Fibroblast of the aortic adventitia (primary cell): ENCODE data around the gene SLC29A3. TPM values are rescaled to one million over a fixed set of nuclear protein-coding genes. Genes with fewer than 3 reads are reported as not detected.

ENCODE experiments used
- DNase-seq: peaks from one replicate; pipeline ENCODE4 v3.0.0-alpha.2; 2010; ENCODE audit warnings: low read depth
- H3K4me3 ChIP-seq: 2 replicates; pipeline ENCODE4 v1.5.1; 2011; ENCODE audit warnings: low read depth, mild to moderate bottlenecking, control low read depth, low read length, moderate library complexity
- total RNA-seq: library from RNA; depleted of rRNA; stranded (reverse); fragments of >200 nt; gene quantifications from 2 replicates; pipeline ENCODE4 v1.2.3, GENCODE V29; 2012; ENCODE audit warnings: low replicate concordance
- TF ChIP-seq, protein P1 (sequence below): IDR thresholded peaks from 2 replicates; pipeline ENCODE4 v1.5.1; 2011; ENCODE audit warnings: mild to moderate bottlenecking, low read length, control low read depth, inconsistent platforms; ENCODE audit not compliant: insufficient read depth

Gene SLC29A3
- total RNA-seq, 1 donor: 1.2 TPM

DNA sequence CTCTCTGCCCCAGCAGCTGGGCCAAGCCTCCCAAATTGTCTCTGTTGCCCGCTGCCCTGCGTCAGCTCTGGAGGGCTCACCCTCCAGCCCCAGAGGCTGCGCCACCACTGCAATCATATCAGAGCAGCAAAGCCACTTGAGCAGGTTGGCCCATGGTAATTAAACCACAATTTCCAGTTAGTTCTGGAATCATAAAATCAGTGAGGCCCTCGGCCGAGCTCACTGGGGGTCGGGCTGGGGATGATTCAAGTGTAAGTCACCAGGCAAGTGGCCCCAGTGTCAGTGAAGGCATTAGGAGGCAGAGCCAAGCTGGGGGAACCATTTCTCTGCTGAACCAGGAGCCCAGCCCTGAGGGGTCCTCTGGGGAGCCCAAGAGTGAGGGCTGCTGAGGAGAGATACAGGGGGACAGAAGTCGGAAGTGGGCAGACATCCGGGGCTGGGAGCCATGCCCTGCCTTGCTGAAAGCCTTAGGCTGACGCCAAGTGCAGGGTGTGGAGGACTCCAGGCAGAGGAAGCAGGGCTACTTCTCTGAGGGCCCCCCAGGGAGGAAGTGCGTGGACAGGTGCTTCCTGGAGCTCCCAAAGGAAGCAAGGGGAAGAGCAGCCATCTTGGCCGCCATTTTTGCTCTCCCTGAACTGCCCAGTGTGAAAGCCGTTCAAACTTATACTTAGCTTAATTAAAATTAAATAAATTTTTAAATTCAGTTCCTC lies 29.5 kb upstream of the SLC29A3 start:
- TF ChIP-seq, protein P1, sequence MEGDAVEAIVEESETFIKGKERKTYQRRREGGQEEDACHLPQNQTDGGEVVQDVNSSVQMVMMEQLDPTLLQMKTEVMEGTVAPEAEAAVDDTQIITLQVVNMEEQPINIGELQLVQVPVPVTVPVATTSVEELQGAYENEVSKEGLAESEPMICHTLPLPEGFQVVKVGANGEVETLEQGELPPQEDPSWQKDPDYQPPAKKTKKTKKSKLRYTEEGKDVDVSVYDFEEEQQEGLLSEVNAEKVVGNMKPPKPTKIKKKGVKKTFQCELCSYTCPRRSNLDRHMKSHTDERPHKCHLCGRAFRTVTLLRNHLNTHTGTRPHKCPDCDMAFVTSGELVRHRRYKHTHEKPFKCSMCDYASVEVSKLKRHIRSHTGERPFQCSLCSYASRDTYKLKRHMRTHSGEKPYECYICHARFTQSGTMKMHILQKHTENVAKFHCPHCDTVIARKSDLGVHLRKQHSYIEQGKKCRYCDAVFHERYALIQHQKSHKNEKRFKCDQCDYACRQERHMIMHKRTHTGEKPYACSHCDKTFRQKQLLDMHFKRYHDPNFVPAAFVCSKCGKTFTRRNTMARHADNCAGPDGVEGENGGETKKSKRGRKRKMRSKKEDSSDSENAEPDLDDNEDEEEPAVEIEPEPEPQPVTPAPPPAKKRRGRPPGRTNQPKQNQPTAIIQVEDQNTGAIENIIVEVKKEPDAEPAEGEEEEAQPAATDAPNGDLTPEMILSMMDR: no peak
- no peak for DNase-seq
- H3K4me3 ChIP-seq: no peak overlapping the region

DNA sequence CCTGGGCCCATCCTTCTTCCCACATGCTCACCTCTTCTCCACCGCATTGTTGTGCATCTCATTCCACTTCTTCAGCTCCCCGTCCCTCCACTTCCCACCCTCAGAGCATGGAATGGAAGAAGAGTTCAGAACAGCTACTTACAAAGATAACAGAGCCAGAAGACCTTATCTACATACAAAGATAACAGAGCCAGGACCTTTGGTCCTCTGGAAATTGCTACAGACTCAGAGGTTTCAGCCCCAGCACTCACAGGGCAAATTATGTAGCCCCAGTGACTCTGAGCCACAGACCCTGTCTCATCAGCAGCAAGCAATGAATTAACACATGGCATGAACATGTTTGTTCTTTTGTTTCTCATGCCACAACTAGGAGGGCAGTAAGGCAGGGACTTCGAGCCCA lies 28.7 kb upstream of the SLC29A3 start:
- H3K4me3 ChIP-seq: no peak overlapping the region
- TF ChIP-seq, protein P1: no peak
- DNase-seq: no peak

DNA sequence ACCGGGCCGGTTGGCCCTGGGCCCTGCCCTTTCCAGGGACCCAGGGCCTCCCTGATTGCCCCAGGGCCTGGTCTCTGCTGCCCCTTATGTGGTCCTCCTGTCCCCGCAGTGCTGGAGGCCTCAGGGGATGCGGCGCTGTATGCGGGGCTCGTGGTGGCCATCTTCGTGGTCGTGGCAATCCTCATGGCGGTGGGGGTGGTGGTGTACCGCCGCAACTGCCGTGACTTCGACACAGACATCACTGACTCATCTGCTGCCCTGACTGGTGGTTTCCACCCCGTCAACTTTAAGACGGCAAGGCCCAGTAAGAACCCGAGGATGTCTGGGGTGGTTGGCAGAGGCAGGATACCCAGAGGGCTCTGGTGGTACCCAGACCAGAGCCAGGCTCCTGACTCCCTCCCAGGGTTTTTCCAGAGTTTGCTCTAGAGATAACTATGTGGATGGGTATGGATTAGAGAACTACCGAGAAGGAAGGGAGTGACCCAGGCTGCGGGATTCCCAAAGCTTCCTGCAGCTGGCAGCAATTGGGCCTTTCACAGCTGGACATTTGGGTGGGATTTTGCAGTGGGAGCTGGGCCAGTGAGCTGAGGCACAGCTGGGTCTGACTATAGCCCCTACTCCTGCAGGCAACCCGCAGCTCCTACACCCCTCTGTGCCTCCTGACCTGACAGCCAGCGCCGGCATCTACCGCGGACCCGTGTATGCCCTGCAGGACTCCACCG lies 28.1 kb upstream of the SLC29A3 start:
- no peak for DNase-seq
- H3K4me3 ChIP-seq: no peak overlapping the region
- TF ChIP-seq, protein P1: no peak

DNA sequence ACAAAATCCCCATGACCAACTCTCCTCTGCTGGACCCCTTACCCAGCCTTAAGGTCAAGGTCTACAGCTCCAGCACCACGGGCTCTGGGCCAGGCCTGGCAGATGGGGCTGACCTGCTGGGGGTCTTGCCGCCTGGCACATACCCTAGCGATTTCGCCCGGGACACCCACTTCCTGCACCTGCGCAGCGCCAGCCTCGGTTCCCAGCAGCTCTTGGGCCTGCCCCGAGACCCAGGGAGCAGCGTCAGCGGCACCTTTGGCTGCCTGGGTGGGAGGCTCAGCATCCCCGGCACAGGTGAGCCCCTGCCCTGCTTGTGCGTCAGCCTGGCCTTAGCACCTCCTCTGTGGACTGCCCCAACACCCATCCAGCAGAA lies 27.5 kb upstream of the SLC29A3 start:
- no peak for DNase-seq

DNA sequence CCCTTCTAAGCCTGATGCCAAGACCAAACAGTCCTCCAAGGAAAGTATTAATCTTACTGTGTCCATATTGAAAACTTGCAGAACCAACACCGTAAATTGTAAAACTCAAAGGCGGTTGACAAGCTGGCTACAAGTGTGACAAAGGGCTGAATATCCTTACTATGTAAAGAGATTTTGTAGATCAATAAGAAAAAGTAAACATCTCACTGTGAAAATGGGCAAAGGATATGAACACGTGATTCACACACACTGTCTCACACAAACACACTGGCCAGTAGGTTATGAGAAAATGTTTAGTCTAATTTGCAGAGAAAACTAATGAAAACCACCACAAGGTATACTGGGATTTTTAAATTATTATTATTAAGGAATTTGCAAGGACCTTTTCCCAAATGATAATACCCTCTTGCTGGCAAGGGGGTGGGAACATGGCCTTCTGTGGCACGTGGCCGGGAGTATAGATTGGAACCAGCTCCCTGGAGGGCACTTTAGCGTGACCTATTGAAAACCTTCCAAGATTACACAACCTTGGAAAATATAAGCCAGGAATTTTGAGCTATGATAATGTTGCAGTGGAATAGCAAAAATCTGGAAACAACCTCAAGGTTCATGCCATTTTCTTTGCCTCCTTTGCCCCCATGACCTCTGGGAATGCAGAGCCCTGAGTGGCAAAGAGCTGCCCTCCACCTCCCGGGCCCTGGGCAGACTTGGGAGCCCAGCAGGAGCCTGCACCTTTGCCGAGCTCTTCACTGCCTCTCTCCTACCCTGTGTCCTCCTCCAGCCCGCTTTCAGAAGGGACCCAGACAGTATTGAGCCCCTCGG lies 26.2 kb upstream of the SLC29A3 start:
- TF ChIP-seq, protein P1: no peak

More for the DNA sequence above, 27.5 kb upstream of the SLC29A3 start:
- H3K4me3 ChIP-seq: no peak overlapping the region
- TF ChIP-seq, protein P1: no peak

DNA sequence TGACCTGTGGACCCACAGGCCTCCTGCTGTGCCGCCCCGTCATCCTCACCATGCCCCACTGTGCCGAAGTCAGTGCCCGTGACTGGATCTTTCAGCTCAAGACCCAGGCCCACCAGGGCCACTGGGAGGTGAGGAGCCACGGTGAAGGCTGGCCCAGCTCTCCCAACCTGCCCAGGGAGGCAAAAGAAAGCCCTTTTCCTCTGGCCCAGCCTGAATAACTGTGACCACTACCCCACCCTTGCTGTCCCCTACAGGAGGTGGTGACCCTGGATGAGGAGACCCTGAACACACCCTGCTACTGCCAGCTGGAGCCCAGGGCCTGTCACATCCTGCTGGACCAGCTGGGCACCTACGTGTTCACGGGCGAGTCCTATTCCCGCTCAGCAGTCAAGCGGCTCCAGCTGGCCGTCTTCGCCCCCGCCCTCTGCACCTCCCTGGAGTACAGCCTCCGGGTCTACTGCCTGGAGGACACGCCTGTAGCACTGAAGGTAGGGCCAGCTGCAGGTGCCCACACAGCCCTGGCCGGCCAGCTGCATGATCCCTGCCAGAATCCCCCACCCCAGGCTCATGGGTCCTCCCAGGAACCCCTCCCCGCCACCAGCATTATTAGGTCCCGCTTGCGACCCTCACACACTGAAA lies 25.5 kb upstream of the SLC29A3 start:
- TF ChIP-seq, protein P1: no peak
- DNase-seq: no peak
- no peak overlapping the region for H3K4me3 ChIP-seq

More for the DNA sequence above, 26.2 kb upstream of the SLC29A3 start:
- no peak overlapping the region for H3K4me3 ChIP-seq
- no peak for DNase-seq
